ENCODE data around the gene SLC22A15.
A peak's percentile ranks its signal among the peaks of the same experiment; 100 is the strongest.

Gene SLC22A15

DNA sequence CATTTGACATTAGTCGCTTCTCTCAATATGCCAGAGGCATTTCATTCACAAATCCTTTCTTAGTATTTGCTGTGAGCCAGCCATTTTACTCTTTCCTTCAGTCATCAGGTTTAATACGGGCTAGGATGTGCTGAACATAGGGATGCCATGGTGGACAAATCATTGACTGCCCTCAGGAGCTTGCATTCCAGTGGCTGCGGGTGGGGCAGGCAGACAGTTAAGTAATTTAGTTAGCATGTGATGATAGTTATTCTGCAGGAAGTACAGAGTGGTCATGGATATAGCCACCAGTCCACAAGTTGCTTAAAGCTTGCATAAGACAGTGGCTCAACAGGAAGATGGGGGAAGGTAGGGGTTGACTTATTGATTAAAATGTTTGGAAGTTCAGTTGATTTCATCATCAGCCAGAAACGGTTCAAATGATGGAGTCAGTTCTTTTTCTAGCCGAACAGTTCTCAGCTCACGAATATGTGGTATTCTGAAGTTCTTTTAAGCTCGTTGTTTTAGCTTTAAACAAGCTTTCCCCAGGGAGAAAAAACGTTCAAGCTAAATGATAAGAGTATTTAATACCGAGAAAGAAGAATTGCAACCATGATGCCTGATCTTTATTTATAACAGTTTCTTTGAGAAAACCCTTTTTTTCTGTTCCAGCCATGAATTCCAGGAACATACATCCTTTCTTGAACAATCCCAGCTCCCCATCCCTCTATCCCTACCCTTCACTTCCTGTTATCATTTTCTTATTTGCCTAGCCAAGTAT is 1.4 kb downstream of the SLC22A15 start:
- peak; percentile 93 for TF ChIP-seq SCRT2 (tag by site-specific recombination; IDR thresholded peaks at IDR 0.05)
- TF ChIP-seq, protein P1, sequence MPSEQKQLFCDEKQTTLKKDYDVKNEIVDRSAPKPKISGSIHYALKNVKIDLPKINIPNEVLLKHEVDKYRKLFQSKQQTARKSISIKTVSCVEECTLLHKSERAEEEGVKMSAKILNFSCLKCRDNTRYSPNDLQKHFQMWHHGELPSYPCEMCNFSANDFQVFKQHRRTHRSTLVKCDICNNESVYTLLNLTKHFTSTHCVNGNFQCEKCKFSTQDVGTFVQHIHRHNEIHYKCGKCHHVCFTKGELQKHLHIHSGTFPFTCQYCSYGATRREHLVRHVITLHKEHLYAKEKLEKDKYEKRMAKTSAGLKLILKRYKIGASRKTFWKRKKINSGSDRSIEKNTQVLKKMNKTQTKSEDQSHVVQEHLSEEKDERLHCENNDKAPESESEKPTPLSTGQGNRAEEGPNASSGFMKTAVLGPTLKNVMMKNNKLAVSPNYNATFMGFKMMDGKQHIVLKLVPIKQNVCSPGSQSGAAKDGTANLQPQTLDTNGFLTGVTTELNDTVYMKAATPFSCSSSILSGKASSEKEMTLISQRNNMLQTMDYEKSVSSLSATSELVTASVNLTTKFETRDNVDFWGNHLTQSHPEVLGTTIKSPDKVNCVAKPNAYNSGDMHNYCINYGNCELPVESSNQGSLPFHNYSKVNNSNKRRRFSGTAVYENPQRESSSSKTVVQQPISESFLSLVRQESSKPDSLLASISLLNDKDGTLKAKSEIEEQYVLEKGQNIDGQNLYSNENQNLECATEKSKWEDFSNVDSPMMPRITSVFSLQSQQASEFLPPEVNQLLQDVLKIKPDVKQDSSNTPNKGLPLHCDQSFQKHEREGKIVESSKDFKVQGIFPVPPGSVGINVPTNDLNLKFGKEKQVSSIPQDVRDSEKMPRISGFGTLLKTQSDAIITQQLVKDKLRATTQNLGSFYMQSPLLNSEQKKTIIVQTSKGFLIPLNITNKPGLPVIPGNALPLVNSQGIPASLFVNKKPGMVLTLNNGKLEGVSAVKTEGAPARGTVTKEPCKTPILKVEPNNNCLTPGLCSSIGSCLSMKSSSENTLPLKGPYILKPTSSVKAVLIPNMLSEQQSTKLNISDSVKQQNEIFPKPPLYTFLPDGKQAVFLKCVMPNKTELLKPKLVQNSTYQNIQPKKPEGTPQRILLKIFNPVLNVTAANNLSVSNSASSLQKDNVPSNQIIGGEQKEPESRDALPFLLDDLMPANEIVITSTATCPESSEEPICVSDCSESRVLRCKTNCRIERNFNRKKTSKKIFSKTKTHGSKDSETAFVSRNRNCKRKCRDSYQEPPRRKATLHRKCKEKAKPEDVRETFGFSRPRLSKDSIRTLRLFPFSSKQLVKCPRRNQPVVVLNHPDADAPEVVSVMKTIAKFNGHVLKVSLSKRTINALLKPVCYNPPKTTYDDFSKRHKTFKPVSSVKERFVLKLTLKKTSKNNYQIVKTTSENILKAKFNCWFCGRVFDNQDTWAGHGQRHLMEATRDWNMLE (tag by site-specific recombination; conservative IDR thresholded peaks at IDR 0.05; ENCODE audit: low read depth) = peak; percentile 22; the same call in 1 of the 2 replicates
- TF ChIP-seq SCRT1 (tag by site-specific recombination; IDR thresholded peaks at IDR 0.05; ENCODE audit: borderline replicate concordance) = peak; percentile 89
- peak; percentile 18; the same call in 1 of the 2 replicates for TF ChIP-seq OSR2 (tag by site-specific recombination; IDR thresholded peaks at IDR 0.05)
- TF ChIP-seq, protein P2, sequence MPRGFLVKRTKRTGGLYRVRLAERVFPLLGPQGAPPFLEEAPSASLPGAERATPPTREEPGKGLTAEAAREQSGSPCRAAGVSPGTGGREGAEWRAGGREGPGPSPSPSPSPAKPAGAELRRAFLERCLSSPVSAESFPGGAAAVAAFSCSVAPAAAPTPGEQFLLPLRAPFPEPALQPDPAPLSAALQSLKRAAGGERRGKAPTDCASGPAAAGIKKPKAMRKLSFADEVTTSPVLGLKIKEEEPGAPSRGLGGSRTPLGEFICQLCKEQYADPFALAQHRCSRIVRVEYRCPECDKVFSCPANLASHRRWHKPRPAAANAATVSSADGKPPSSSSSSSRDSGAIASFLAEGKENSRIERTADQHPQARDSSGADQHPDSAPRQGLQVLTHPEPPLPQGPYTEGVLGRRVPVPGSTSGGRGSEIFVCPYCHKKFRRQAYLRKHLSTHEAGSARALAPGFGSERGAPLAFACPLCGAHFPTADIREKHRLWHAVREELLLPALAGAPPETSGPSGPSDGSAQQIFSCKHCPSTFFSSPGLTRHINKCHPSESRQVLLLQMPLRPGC (tag by site-specific recombination; IDR thresholded peaks at IDR 0.05) = no peak
- peak; percentile 37 for TF ChIP-seq ZBTB17 (tag by site-specific recombination; IDR thresholded peaks at IDR 0.05)
- TF ChIP-seq ZNF629 (tag by site-specific recombination; IDR thresholded peaks at IDR 0.05) = no peak
- TF ChIP-seq, protein P3, sequence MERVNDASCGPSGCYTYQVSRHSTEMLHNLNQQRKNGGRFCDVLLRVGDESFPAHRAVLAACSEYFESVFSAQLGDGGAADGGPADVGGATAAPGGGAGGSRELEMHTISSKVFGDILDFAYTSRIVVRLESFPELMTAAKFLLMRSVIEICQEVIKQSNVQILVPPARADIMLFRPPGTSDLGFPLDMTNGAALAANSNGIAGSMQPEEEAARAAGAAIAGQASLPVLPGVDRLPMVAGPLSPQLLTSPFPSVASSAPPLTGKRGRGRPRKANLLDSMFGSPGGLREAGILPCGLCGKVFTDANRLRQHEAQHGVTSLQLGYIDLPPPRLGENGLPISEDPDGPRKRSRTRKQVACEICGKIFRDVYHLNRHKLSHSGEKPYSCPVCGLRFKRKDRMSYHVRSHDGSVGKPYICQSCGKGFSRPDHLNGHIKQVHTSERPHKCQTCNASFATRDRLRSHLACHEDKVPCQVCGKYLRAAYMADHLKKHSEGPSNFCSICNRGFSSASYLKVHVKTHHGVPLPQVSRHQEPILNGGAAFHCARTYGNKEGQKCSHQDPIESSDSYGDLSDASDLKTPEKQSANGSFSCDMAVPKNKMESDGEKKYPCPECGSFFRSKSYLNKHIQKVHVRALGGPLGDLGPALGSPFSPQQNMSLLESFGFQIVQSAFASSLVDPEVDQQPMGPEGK (tag by site-specific recombination; IDR thresholded peaks at IDR 0.05) = 0 out of 2 replicates have a peak, but pooled peaks have one; percentile 17
- H3K36me3 ChIP-seq (ENCODE audit: control insufficient read depth in 2 of 2, insufficient read depth in 1 of 2, low read length in 2 of 2) = no peaks in the 10 kb centered on the region
- no peak overlapping the region for H3K27ac ChIP-seq (ENCODE audit: extremely low read depth, low read depth, low read length)
- ChIA-PET CTCF (interaction anchor here (0.5 to 1.6 kb wide), 6 partner anchors 15 to 369 kb away, joined by 3 to 8 read pairs (median 4); no protein-coding TSS in a partner anchor), POLR2A (interaction anchor here (0.8 to 1.0 kb wide), 2 partner anchors 14 to 138 kb away, joined by 3 read pairs; no protein-coding TSS in a partner anchor)
- H3K4me3 ChIP-seq (ENCODE audit: low read depth, low read length) = peak overlapping the region; percentile 67
- H3K4me1 ChIP-seq (ENCODE audit: control insufficient read depth, insufficient read depth, low read length) = no peaks in the 10 kb centered on the region
- H3K9me3 ChIP-seq (ENCODE audit: control insufficient read depth, insufficient read depth, low read depth, low read length) = no peaks in the 10 kb centered on the region

DNA sequence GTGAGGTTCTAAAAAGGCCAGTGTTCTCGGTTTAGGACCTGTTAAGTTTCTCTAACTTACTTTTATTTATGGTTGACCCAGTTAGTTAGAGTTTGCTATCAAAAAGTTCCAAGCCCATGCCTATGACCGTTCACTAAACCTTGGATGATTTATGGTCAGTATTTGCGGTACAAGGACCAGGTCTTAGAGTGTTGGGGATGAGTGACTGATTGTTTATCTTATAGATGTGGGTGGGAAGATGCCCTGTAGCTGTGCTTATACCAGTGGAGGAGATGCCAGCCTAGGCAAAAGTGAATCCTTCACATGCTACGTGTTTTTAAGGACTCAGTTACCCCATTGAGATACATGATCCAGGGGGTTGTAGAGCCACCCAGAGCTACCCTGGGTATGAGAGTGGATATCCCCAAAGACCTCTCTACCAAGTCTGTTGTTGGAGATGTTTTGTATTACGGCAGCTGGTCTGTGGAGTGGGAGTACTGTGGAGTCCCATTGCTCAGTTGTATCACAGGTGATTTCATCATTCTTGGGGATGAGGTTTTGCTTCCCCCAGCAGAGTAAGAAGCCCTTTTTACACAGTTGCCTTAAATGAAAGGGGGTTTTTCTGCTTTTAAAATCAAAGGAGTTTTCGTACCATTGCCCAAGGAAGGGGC is 2.1 kb downstream of the SLC22A15 start:
- H3K4me3 ChIP-seq (ENCODE audit: low read depth, low read length) = no peak overlapping the region
- no peaks in the 10 kb centered on the region for H3K4me1 ChIP-seq (ENCODE audit: control insufficient read depth, insufficient read depth, low read length)
- no peaks in the 10 kb centered on the region for H3K36me3 ChIP-seq (ENCODE audit: control insufficient read depth in 2 of 2, insufficient read depth in 1 of 2, low read length in 2 of 2)
- POLR2A ChIA-PET = interaction anchor here (0.8 kb wide), 1 partner anchor 139 kb away, joined by 3 read pairs; no protein-coding TSS in a partner anchor
- no peak overlapping the region for H3K27ac ChIP-seq (ENCODE audit: extremely low read depth, low read depth, low read length)
- no peaks in the 10 kb centered on the region for H3K9me3 ChIP-seq (ENCODE audit: control insufficient read depth, insufficient read depth, low read depth, low read length)
- TF ChIP-seq ZFHX2 (tag by site-specific recombination; conservative IDR thresholded peaks at IDR 0.05) (peak; percentile 27), ZNF223 (tag by site-specific recombination; IDR thresholded peaks at IDR 0.05) (no peak), ZNF155 (tag by site-specific recombination; IDR thresholded peaks at IDR 0.05) (no peak)
- TF ChIP-seq, protein P4, sequence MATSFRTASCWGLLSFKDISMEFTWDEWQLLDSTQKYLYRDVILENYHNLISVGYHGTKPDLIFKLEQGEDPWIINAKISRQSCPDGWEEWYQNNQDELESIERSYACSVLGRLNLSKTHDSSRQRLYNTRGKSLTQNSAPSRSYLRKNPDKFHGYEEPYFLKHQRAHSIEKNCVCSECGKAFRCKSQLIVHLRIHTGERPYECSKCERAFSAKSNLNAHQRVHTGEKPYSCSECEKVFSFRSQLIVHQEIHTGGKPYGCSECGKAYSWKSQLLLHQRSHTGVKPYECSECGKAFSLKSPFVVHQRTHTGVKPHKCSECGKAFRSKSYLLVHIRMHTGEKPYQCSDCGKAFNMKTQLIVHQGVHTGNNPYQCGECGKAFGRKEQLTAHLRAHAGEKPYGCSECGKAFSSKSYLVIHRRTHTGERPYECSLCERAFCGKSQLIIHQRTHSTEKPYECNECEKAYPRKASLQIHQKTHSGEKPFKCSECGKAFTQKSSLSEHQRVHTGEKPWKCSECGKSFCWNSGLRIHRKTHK (tag by site-specific recombination; IDR thresholded peaks at IDR 0.05) = no peak
- CTCF ChIA-PET = interaction anchor here (1.0 to 3.5 kb wide), 5 partner anchors 163 to 370 kb away, joined by 3 to 57 read pairs (median 4); no protein-coding TSS in a partner anchor
